ENCODE data around the gene TH. TPM values are rescaled to one million over a fixed set of nuclear protein-coding genes. Genes with fewer than 3 reads are reported as not detected.
A peak's percentile ranks its signal among the peaks of the same experiment; 100 is the strongest.

TH gene
- total RNA-seq, 1 experiment from 2014 or later, result not detected

GRCh38 chr11:2159536-2160413 lies 11.8 kb downstream of the TH start:
- DNase-seq (ENCODE audit: low read depth), result no peak

- no peak for DNase-seq (ENCODE audit: low read depth)
Measured at GRCh38 chr11:2158966-2159365, 12.6 kb downstream of the TH start.

DNA sequence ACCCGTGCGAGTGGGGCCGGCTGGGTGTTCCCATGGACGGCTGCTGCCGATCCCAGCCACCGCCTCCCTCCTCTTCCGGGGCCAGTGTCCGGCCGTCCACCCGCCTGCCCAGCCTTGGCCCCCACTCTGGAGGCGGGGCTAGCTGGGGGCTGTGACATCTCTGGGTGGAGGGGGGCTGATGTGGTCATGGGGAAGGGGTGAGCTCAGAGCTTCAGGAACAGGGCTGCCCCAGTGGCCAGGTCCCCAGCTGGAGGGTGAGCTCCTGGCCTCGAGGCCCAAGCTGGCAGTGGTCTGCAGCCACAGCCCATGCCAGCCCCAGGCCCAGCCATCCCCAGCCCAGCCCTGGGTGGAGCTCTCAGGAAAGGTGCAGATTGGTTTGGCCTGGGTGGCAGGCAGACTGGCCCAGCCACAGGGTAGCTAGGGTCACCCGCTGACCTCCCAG lies 13.3 kb downstream of the TH start:
- no peak for DNase-seq (ENCODE audit: low read depth)

GRCh38 chr11:2157294-2158040 lies 14.1 kb downstream of the TH start:
- no peak for DNase-seq (ENCODE audit: low read depth)

GRCh38 chr11:2156416-2157182 lies 15.0 kb downstream of the TH start:
- peak; percentile 51 for DNase-seq (ENCODE audit: low read depth)

GRCh38 chr11:2155511-2155910 lies 16.1 kb downstream of the TH start:
- DNase-seq (ENCODE audit: low read depth), result no peak

DNA sequence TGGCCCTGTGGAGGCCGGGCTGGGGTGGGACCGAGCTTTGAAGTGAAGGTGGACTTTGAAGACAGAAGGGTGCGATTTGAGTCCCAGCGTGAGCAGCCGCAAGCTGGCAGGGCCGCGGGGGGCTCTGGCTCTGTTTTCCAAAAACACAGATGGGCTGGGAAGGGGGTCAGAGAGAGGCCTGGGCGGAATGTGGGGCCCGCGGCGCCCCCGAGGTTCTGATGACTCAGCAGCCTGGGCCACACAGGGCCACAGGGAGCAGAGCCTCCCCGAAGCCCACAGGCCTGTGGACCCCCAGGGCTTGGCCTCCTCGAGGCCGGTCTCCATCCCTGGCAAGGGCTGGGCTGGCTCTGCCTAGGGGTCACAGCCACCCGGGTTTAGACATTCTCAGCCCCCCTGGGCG lies 16.7 kb downstream of the TH start:
- no peak for DNase-seq (ENCODE audit: low read depth)

DNA sequence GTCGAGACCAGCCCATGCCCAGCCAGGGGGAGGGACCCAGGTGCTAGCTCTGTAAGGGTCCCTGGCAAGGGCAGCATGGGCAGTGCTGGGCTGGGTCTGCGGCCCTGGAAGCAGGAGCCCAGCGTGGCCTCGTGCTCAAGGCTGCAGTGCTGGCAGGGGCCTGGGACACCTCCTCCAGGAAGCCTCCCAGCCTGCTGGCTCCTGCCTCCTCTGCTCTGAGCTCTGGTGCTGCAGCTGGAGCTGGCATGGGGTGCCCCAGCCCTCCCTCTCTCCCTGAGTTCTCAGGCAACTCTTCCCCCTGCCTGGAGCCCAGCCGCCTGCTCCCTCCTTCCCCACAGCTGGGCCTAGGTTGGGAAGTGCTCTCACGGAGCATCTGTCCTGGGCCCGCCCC lies 17.4 kb downstream of the TH start:
- no peak for DNase-seq (ENCODE audit: low read depth)

GRCh38 chr11:2153581-2154194 lies 17.9 kb downstream of the TH start:
- DNase-seq (ENCODE audit: low read depth), result no peak

- peak; percentile 52 for DNase-seq (ENCODE audit: low read depth)
Measured at GRCh38 chr11:2151500-2152257, 19.9 kb downstream of the TH start.

- DNase-seq (ENCODE audit: low read depth), result peak; percentile 65
Measured at GRCh38 chr11:2149864-2150847, 21.5 kb downstream of the TH start.

DNA sequence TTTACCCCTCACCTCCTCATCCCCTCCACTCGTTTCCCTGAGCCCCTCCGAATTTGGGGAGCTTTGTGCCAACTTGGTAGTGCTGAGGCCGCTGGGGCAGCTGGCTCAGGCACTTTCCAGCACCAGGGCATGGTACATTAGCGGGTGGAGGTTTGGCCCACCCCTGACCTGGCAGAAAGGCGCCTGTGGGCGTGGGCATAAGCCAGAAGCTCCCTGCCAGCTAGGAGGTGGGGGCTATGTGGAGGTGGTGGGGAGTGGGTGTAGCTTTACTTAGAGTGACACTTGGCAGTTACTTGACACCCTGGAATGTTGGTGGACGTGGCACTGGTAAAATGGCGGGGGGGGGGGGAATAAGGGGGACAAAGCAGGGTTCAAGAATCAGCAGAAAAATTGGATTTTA lies 22.2 kb downstream of the TH start:
- no peak for DNase-seq (ENCODE audit: low read depth)

DNA sequence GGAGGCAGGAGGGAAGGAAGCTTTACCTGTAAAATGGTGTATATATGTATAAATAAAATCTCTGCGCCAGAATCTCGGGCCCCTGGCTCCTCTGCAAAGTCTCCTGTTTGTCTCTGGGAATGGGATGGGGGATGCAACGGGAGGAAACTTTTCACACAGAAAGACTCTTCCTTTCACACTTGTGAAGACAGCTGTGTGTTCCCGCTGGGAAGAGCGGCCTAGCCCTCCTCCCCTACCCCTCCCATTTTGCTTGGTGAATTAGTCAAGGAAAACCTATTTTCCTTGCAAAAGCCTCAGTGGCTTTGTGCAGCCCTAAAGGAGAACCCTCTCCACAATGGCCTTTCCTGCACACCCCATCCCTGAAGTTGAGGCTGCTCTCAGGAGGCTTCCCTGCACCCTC lies 23.0 kb downstream of the TH start:
- no peak for DNase-seq (ENCODE audit: low read depth)

DNA sequence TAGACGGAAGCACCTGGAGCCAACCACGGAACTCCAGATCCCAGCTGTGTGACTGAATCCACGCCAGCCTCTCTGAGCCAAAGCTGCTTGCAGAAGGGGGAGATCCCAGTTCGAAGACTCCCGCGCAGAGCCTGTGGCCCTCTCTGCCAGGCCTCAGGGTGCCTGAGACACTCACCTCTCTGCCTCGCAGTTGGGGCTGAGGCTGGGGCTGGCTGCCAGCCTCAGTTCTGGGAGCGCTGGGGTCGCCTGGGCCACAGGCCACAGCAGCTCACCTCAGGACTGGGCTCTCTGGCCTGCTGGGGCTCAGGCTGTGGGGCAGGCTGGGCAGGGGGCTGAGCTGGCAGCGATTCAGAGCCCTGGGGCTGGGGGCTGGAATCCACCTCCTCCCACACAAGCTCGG lies 24.2 kb downstream of the TH start:
- no peak for DNase-seq (ENCODE audit: low read depth)

- DNase-seq (ENCODE audit: low read depth), result no peak
Measured at GRCh38 chr11:2146051-2146450, 25.6 kb downstream of the TH start.

- no peak for DNase-seq (ENCODE audit: low read depth)
Measured at GRCh38 chr11:2144544-2145248, 26.9 kb downstream of the TH start.

GRCh38 chr11:2143799-2144543 lies 27.6 kb downstream of the TH start:
- DNase-seq (ENCODE audit: low read depth), result no peak

- no peak for DNase-seq (ENCODE audit: low read depth)
Measured at GRCh38 chr11:2143477-2143798, 28.2 kb downstream of the TH start.
